ENCODE data around the gene LTBP2.
"Not testable (repeated sequence)": the region's sequence is repeated elsewhere in the genome, so short reads cannot be mapped to it uniquely, and the experiment has no call there.

LTBP2 gene

GRCh38 chr14:74482571-74482970 lies 129.5 kb downstream of the LTBP2 start:
- no peak for DNase-seq (ENCODE audit: low read depth)

- no peak for DNase-seq (ENCODE audit: low read depth)
Observed at GRCh38 chr14:74480046-74480445, 132.0 kb downstream of the LTBP2 start.

- no peak for DNase-seq (ENCODE audit: low read depth)
Observed at GRCh38 chr14:74478996-74479635, 132.9 kb downstream of the LTBP2 start.

DNA sequence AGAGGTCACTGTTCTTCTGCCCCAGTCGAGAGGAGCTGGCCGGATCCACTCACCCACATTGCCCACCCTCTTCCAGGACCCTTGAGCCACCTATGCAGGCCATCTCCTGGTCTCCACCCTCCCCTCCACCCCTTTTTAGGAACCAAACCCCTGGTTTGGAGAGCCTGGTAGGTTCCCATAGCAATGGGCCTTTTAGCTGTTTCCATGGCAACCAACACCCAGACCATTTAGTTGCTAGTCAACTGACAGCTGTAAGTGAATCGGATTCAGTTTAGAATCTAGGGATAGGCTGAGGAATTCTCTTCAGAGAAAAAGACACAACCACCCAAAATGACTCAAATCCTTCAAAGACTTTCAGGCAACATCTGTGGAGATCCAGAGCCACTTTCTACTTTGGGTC lies 135.4 kb downstream of the LTBP2 start:
- no peak for DNase-seq (ENCODE audit: low read depth)

GRCh38 chr14:74476107-74476506 lies 135.9 kb downstream of the LTBP2 start:
- no peak for DNase-seq (ENCODE audit: low read depth)

GRCh38 chr14:74475678-74476077 lies 136.4 kb downstream of the LTBP2 start:
- no peak for DNase-seq (ENCODE audit: low read depth)

DNA sequence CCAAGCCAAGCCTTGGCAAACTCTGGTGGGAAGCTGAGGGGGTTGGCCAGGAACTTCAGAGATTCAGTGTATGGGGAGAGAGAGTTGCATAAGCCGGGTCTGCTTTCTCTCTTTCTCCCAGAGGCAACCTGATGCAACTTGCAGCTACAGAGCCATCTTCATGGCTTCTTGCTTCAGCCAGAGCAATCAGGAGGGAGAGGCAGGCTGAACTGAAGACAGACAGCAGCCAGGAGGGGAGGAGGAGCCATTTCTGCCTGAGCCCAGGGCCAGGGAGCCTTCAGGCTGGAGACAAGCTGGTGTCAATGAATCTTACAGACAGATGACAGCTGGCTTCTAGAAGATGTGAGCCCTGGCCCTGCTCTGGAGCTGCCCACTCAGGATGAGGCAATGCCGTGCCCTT lies 137.7 kb downstream of the LTBP2 start:
- DNase-seq (ENCODE audit: low read depth): no peak

DNA sequence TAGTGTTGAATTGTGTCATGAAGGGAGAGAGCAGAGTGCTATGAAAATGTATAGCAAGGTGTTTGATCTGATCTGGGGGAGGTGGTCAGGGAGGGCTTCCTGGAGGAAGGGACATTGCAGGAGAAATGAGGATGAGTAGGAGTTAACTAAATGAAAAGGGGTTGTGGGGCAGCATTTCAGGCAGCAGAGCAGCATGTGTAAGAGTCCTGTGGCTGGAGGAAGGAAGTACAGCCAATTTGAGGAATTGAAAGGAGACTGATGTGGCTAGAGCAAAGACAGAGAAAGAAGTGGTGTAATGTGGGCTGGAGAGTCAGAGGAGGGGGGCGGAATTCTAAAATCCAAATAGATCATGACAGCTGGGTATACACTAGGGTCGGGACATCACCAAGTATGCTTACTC lies 139.4 kb downstream of the LTBP2 start:
- no peak for DNase-seq (ENCODE audit: low read depth)

DNA sequence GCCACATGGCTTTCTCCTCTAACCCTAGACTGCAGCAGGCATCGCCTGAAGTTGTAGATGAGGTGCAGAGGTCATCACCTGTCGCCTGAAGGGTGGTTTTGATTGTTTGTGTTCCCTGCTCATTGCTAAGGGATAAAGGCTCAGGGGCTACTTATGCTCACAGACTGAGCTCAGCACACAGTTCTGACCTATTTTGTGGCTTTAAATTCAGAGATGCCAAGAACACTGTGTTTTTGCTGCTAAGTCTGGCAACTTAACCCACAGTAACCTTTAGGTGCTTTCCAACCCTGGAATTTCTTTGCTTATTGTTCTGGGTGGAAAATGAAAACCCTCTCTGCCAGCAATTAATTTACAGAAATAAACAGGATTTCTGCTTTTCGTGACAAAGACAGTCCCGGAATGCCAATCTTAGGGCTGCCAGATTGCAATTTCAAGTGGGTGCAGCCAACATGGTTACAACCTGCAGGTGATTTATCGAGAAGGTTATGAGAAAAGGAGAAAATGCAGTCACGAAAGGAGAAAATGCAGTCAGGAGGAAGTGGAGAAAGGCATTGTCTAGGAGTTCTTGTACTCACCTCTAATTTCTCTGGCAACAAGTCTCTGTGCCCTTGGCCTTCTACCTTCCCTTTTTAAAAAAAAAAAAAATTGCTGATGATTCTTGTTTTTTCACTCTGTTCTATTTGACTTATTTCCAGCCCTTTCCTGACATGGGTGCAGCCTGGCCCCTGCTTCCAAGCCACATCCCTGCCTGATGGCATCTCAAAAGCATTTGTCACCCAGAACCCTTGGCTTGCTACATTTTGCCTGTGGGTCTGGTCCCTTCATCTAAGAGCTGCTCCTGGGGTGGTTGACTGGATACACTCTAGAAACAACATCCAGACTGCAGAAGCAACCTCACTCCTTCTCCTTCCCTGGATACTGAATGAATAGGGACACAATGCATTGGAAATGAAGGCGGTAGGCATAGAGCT lies 142.2 kb downstream of the LTBP2 start:
- DNase-seq (ENCODE audit: low read depth): no peak

GRCh38 chr14:74468513-74468912 lies 143.5 kb downstream of the LTBP2 start:
- DNase-seq (ENCODE audit: low read depth): no peak

DNA sequence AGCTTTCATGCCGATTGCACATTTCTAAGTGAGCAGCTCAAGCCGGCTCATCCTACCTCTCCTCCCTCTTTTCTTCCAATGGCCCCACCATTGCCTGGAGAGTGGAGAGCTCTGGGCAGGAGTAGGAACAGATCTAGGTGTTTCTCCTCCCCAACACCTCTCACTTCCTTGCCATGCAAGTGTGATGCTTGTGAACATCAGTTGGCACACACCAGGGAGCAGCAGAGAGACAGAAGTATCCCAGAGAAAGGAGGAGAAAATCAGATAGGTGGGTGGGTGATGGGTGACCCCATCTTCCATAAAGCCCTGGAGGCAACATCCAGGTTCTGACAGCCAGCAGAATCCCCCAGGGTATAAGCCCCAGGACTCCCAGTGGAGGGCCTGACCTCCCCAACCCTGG lies 146.7 kb downstream of the LTBP2 start:
- no peak for DNase-seq (ENCODE audit: low read depth)

GRCh38 chr14:74464785-74465184 lies 147.3 kb downstream of the LTBP2 start:
- DNase-seq (ENCODE audit: low read depth): no peak

DNA sequence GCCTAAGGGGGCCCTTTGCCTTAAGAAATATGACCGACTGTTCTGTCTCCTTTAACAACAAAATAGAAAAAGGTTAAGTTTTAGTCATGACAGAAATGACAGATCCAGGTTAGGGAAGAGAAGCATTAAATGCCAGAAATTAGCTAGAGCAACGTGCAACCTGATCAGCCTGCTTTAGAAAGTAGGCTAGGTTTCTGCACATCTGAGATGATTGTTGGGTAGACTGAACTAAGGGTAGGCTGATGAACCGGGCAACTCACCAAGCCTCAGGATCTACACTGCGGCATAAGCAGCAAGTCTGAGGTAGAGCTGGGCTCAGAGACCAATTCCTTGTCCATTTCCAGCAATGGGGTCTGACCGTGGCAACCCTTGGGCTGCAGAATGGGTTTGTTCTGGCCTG lies 148.3 kb downstream of the LTBP2 start:
- DNase-seq (ENCODE audit: low read depth): no peak

- DNase-seq (ENCODE audit: low read depth): no peak
Observed at GRCh38 chr14:74462993-74463392, 149.0 kb downstream of the LTBP2 start.

DNA sequence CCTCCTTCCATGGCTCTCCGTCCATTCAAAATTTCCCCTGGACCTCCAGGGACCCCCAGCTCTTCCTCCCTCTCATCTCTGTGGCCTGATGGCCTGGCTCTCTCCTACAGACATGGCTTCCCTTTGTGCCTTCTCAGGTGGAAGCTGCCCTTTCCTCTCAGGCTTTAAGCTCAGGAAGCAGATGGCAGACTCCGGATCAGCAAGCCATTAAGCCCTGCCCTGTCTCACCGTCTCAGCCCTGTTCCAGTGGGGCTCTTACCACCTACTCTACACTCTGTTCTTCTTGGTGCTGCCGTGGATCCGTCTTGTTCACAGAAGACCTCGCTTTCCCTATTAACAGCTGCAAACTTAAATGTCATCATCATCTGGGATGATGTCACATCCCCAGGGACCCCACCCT lies 152.1 kb downstream of the LTBP2 start:
- DNase-seq (ENCODE audit: low read depth): no peak

DNA sequence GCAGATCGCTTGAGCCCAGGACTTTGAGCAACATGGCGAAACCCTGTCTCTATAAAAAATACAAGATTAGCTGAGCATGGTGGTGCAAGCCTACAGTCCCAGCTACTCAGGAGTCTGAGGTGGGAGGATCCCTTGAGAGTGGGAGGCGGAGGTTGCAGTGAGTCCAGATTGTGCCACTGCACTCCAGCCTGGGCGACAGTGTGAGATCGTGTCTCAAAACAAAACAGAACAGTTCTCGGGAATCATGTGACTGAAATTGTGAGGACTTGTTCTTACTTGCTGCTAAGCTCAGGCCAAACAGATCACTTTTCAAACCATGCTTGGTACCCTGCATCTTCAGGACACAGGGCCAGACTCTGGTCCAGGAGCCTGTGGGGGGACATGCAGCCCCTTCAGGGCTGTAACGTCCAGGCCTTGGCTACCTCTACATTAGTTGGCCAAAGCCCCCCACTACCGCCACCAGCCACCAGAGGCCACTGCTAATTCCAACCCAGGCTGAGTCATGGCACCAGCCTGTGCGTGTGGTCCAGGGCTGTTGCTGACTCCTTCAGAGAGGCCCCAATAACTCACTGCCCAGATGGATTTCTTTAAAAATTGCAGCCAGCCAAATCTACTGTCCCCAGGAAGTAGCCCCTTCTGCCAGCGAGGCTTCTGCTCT lies 152.6 kb downstream of the LTBP2 start:
- no peak for DNase-seq (ENCODE audit: low read depth)

DNA sequence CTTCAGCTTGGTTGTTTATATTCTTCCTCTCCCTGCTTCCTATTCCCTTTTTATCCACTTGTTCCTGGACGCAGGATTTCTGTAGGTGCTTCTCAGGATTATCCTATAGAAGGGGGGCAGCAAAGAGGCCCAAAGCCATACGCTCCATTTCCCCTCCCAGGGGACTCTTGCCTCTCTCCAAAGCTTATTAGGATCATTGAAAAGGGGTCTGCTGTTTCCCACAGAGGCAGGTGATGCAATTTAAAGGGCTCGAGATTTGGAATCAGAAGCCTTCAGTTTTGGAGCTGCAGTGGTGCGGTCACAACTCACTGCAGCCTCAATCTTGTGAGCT lies 154.5 kb downstream of the LTBP2 start:
- no peak for DNase-seq (ENCODE audit: low read depth)

DNA sequence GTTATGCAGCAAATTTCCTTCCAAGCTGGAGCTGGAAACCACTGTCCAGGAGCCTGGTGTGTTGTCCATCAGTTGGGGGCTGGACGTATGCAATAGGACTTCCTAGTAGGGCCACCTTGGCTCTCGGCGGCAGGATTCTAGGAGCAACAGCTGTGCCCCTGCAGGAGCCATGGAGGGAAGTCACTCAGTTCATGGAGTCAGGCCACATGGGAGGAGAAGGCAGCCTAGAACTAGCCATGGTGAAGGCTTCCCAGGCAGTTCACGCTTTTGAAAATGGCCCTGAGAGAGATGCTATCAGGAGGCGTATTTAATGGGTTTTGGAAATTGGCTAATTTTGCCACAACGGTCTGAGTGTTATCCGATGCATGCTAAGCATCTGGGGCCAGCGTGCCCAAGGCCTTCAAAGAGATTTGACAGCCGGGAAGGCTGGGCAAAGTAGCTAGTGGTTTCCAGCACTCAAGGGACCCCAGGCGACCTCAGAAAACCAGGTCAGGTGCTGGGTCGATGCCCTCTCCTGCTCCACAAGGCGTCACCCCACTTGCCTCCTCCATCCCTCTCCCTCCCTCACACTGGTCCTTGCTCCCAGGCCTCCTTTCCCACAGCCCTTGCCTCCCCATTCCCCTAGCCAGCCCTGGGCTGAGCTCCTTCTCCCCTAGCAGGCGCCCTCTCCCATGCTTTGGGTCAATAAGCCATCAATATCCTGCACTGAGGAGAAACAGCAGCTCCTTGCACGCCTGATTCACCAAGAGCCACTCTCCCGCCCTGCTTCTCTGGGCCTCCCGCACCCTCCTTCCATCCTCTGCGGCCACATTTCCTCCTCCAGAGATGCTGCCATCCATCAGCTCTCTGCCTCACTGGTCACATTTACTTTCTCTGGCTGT lies 155.1 kb downstream of the LTBP2 start:
- DNase-seq (ENCODE audit: low read depth): no peak

- not testable (repeated sequence) for DNase-seq (ENCODE audit: low read depth)
Observed at GRCh38 chr14:74454397-74454796, 157.6 kb downstream of the LTBP2 start.
